ENCODE results near the gene NRG3. TPM values are rescaled to one million over a fixed set of nuclear protein-coding genes. Genes with fewer than 3 reads are reported as not detected.

Gene NRG3
- total RNA-seq, 1 donor from 2014 or later, result 1.6 TPM

DNA sequence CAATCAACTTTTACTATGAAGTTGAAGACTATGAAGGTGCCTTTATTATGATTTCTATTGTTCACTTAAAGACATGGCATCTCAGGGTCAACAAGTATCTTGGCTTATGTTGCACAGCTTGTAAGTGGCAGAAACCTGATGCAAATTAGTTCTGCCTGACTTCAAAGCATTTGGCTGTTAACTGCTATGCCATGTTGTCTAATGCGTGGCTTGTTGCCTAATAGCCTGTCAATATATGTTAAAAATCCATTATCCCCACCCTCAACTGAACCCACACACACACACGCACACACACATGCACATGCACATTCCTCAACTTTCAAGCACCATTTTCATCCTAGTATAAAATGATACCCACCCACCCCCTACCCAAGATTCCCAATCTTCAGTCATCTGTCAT is 217.1 kb downstream of the NRG3 start:
- Histone ChIP-seq H3K9me3 (no peaks in the 10 kb centered on the region), H3K4me1 (no peaks in the 10 kb centered on the region), H3K36me3 (no peaks in the 10 kb centered on the region), H3K27ac (no peak overlapping the region), H3K4me3 (no peak overlapping the region), H3K27me3 (no peaks in the 10 kb centered on the region)
- intact Hi-C loops (cut with DNase I), result no loop called here
- DNase-seq (ENCODE audit: low spot score in 2 of 2), result no peak
- TF ChIP-seq CTCF (IDR thresholded peaks at IDR 0.05), result no peak

DNA sequence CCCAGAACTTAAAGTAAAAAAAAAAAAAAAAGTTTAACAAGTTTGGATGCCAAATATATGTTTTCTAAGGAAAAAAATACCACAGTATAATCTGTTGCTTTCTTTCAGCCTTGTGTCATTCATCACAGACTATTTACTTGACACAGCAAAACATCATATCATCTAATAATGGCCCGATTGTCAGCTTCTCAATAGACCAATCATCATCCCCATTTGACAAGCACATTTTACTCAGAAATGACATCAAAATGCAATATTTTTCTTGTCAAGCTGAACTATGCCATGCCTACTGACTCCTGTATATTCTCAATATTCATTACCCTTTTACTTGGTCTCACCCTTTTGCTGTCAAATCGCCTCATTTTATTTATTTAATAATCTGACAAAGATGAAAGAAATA is 249.7 kb downstream of the NRG3 start:
- DNase-seq (ENCODE audit: low spot score in 2 of 2), result no peak
- intact Hi-C loops (cut with DNase I), result no loop called here
- Histone ChIP-seq H3K9me3 (no peaks in the 10 kb centered on the region), H3K4me1 (no peaks in the 10 kb centered on the region), H3K4me3 (no peak overlapping the region), H3K27me3 (no peaks in the 10 kb centered on the region), H3K36me3 (no peaks in the 10 kb centered on the region), H3K27ac (no peak overlapping the region)
- TF ChIP-seq CTCF (IDR thresholded peaks at IDR 0.05), result no peak

GRCh38 chr10:82128527-82128926 is 253.5 kb downstream of the NRG3 start:
- H3K9me3 ChIP-seq, result no peaks in the 10 kb centered on the region
- no peak for TF ChIP-seq CTCF (IDR thresholded peaks at IDR 0.05)
- no peaks in the 10 kb centered on the region for H3K36me3 ChIP-seq
- no peak overlapping the region for H3K27ac ChIP-seq
- no peaks in the 10 kb centered on the region for H3K4me1 ChIP-seq
- DNase-seq (ENCODE audit: low spot score in 2 of 2), result no peak
- H3K4me3 ChIP-seq, result no peak overlapping the region
- no peaks in the 10 kb centered on the region for H3K27me3 ChIP-seq
- intact Hi-C loops (cut with DNase I), result no loop called here

- no peak overlapping the region for H3K27ac ChIP-seq
- H3K4me1 ChIP-seq, result no peaks in the 10 kb centered on the region
- DNase-seq (ENCODE audit: low spot score in 2 of 2), result no peak
- intact Hi-C loops (cut with DNase I), result no loop called here
- H3K9me3 ChIP-seq, result no peaks in the 10 kb centered on the region
- no peaks in the 10 kb centered on the region for H3K36me3 ChIP-seq
- no peak for TF ChIP-seq CTCF (IDR thresholded peaks at IDR 0.05)
- H3K27me3 ChIP-seq, result no peaks in the 10 kb centered on the region
- H3K4me3 ChIP-seq, result no peak overlapping the region
Measured at GRCh38 chr10:82136103-82136502, 261.1 kb downstream of the NRG3 start.

DNA sequence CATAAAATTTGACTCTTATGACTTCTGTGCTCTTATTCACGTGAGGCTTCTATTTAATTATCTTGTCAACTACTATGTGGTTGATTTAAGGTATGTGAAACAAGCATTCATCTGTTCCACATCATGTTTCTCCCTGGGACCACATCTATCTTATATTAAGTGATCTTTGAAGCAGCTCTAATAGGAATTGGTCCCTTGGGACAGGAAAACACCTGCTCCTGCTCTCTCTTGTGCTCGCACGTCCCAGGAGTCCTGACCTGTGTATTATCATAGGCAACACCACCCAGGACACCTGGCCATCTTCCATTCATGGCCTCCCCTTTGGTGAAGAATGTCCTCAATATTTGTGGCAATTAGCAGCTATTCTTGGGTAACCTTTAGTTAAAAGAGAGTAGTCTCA is 269.2 kb downstream of the NRG3 start:
- Histone ChIP-seq H3K9me3 (no peaks in the 10 kb centered on the region), H3K4me1 (no peaks in the 10 kb centered on the region), H3K27ac (no peak overlapping the region), H3K4me3 (no peak overlapping the region), H3K27me3 (no peaks in the 10 kb centered on the region), H3K36me3 (no peaks in the 10 kb centered on the region)
- intact Hi-C loops (cut with DNase I), result no loop called here
- no peak for TF ChIP-seq CTCF (IDR thresholded peaks at IDR 0.05)
- no peak for DNase-seq (ENCODE audit: low spot score in 2 of 2)

DNA sequence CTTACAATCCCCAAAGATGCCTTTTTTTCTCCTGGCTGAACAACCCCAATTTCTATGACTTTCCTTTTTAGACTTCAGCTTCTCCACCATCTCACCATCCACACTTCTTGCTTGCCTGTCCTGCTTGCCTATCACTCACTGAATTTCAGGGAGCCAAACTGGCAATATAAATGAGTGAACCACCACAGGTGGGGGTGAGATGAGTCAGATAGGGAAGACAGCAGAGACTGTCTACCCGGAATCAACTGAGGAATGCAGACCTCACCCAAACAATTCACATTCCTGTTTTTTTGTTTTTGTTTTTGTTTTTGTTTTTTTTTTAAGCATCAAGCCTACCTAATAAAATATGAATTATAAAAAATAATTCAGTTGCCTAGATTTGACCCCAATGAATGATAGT is 273.8 kb downstream of the NRG3 start:
- no peaks in the 10 kb centered on the region for H3K27me3 ChIP-seq
- H3K4me1 ChIP-seq, result no peaks in the 10 kb centered on the region
- DNase-seq (ENCODE audit: low spot score in 2 of 2), result no peak
- TF ChIP-seq CTCF (IDR thresholded peaks at IDR 0.05), result no peak
- no peaks in the 10 kb centered on the region for H3K36me3 ChIP-seq
- intact Hi-C loops (cut with DNase I), result no loop called here
- no peaks in the 10 kb centered on the region for H3K9me3 ChIP-seq
- H3K27ac ChIP-seq, result no peak overlapping the region
- H3K4me3 ChIP-seq, result no peak overlapping the region
